Hematopoietic multipotent progenitor cell treated with erythropoietin and hydrocortisone succinate and interleukin-3 and kit ligand, for 4 days (in vitro differentiated cells): ENCODE results near the gene EFTUD2.
"Not testable (repeated sequence)": the region's sequence is repeated elsewhere in the genome, so short reads cannot be mapped to it uniquely, and the experiment has no call there.

Experiments
- DNase-seq: peaks from one replicate; pipeline ENCODE4 v3.0.0-alpha.2; 2015

EFTUD2 gene

DNA sequence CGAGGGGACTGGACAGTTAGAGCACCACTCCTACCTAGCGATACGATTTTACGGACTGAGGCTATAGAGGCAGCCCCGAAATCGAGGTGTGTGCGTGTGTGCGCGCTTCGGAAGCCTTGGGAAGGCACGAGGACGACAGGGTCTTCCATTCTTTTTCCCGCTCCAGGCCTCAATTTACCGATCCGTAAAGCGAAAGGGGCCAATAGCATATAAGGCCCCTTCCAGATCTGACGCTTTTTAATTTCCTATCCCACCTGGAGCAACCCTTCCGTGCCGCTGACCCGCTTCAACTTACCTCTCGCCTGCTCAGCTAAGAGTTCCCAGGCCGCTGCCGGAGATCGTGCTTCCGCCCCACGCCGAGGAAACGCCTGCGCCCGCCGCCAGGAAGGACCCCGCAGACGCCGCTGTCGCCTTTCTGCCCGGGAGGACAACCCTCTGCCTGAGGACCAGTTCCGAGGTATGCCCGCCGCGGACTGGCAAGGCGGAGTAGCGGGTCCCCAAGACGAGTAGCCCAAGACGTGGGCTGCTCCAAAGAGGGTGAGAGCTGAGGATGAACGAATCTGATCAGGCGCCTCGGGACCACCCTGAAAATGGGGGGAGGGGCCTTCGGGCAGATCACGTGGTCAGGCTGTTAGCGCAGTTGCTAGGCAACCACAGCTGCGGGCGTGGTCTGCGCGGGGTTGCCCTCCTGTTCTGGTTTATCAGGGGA, at the start of gene EFTUD2:
Gene EFTUD2 (minus strand): TSS at position 372 of the 709 bp plus-strand sequence. CDS start 4,924 bp downstream, outside the sequence.
- DNase-seq: peak; percentile 95

DNA sequence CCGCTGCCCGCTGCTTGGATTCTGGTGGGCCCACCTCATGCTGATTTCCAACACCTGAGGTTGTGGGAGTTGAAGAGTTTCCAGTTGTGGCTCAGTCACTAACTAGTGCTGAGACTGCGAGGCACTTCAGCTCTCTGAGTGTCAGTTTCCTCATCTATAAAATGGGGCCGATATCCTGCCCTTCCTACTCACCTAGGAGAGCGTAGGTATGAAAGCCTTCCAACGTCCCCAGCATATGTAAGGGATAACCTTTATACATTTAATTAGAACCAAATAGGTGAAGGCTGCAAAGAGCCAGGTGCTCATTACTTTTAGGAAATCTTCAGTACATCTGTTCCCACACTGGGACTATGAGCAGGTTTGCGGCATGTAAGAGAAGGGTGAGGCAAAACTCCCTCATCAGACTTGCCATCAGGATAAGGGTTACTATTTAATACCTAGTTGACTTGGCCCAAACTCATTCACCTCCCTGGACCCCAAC, 49.1 kb upstream of the EFTUD2 start:
- no peak for DNase-seq

GRCh38 chr17:44947461-44948314, 48.4 kb upstream of the EFTUD2 start, which contains the start of gene KIF18B:
KIF18B (minus strand) TSS chr17:44947773; CDS start chr17:44936344, 11,429 bp downstream.
- DNase-seq: peak; percentile 99

DNA sequence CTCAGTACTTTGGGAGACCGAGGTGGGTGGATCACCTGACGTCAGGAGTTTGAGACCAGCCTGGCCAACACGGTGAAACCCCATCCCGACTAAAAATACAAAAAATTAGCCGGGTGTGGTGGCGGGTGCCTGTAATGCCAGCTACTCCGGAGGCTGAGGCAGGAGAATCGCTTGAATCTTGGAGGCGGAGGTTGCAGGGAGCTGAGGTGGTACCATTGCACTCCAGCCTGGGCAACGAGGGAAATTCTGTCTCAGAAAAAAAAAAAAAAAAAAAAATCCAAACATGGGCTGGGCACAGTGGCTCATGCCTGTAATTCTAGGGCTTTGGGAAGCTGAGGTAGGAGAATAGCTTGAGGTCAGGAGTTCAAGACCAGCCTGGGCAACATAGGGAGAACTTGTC, 46.4 kb upstream of the EFTUD2 start:
- not testable (repeated sequence) for DNase-seq

- DNase-seq: no peak
Measured at GRCh38 chr17:44942456-44942855, 43.2 kb upstream of the EFTUD2 start.

DNA sequence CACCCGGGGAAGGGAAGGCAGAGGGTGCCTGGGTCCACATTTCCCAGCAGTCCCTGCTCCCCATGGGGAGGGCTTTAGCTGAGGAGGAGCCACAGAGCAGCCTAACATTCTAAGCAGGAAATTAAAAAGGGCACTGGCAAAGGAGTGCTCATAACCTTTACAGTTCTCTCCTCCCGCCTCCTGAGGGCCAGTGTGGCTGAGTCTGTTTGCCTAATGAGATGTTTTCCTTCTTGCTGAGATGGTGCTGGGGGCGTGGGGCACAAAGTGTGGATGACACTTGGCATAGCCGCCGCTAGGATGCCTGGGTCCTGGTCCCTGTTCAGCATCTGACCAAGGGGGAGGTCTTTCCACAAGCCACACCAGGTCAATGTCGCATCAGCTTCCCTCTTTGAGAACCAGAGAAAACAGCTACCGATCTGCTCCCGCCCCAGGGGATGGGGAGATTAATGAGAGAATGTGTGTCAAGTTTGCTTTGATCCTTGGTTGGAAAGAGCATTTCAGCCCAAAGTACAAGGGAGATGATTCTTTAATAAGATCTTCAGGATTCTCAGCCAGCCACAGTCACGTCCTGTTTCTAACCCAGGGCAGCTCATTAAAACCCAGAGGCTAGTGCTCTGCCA, 42.6 kb upstream of the EFTUD2 start:
- DNase-seq: no peak

- no peak for DNase-seq
Measured at GRCh38 chr17:44940768-44941167, 41.5 kb upstream of the EFTUD2 start.

DNA sequence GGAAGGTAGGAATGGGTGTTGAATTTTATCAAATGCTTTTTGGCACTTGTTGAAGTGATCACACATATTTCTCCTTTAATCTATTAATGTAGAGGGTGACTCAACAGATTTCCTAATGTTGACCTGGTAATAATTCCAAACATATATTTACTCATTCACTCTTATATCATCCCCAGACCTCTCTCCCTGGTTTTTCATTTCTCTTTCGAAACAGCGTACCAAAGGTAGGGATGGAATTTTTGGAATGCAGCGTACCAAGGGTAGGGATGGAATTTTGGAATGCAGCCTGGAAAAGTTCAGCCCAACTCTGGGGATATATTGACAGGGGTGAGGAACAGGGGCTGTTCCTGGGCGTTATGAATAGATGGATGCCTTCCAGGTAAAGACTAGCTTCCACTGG, 41.1 kb upstream of the EFTUD2 start:
- no peak for DNase-seq

- DNase-seq: no peak
Measured at GRCh38 chr17:44935116-44935515, 35.9 kb upstream of the EFTUD2 start.

GRCh38 chr17:44934745-44935105, 35.5 kb upstream of the EFTUD2 start:
- no peak for DNase-seq

DNA sequence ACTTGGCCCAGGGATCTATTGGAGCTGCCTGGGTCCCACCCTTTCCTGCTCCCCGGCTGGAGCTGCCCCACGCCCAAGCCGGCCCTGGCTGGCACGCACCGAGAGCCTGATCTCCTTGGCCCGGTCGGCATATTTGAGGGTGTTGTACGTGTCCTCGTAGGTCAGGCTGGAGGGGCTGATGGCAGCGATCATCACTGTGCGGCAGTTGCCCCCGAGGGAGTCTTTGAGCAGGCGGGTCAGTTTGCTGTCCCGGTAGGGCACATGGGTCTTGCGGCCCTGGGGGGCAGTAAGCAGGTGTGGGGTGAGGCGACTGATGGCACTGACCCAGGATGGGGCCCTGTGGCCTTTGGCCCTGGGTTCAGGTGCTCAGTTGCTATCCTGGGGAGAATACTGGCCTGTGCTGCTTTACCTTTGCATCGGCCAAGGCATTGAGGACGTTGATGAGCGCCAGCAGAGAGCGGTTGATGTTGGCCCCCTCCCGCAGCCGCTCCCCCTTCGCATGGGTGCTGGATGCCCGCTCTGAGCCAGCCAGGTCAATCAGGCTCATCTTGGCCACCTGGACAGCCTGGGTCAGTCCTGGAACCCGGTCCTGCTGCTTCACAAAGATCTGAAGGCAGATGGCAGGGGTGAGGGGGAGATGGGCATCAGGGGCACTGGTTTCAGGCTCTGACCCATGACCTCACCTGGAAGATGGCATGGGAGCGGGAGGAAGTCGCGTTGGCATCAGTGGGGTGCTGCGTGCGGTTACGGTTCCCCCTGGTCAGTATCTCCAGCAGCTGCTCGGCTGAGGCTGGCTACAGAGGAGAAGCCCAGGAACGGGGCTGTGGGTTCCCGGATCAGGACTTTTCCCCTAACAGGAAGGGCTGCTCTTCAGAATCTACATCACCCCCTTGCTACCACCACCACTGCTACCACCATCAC, 34.8 kb upstream of the EFTUD2 start:
- no peak for DNase-seq

- no peak for DNase-seq
Measured at GRCh38 chr17:44932787-44933097, 33.5 kb upstream of the EFTUD2 start.

GRCh38 chr17:44932096-44932786, 33.0 kb upstream of the EFTUD2 start:
- no peak for DNase-seq

- DNase-seq: no peak
Measured at GRCh38 chr17:44931376-44931775, 32.1 kb upstream of the EFTUD2 start.

- no peak for DNase-seq
Measured at GRCh38 chr17:44930667-44931066, 31.4 kb upstream of the EFTUD2 start.

- no peak for DNase-seq
Measured at GRCh38 chr17:44928950-44929720, 29.9 kb upstream of the EFTUD2 start.

DNA sequence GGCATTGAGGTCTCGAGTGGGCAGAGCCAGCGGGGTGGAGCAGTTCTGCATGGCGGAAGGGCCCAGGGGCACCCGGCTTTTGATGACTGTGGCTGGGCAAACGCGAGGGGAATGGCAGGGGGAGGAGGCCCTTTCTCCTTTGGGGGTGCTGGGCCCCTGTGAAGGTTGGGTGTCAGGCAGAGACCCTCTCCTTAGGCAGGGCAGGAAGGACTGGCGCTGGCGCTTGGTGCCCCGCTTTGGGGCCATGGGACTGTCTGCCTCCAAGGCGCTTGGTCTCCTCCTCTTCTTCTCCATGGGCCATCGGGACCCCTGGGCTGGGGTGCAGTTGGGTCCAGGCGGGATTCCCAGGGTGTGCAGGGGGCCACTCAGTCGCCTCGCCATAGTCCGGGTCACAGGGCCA, 28.9 kb upstream of the EFTUD2 start:
- DNase-seq: no peak

- DNase-seq: no peak
Measured at GRCh38 chr17:44927696-44928095, 28.5 kb upstream of the EFTUD2 start.

- no peak for DNase-seq
Measured at GRCh38 chr17:44926821-44927525, 27.7 kb upstream of the EFTUD2 start.
